Skin epidermis (tissue), 12 donors: ENCODE results near the gene CBR3.

Experiments
- H3K27ac ChIP-seq, 21 experiments: fragments of 200-600 bp; sonication (generic) in 11 of 21; one replicate each; pipeline ENCODE4 v1.5.0; 2020; ENCODE audit warnings: mild to moderate bottlenecking in 3 of 21, inconsistent platforms in 2 of 21, moderate library complexity in 2 of 21
- H3K4me3 ChIP-seq, 7 experiments: fragments of 200-600 bp; sonication (generic) in 2 of 7; one replicate each; pipeline ENCODE4 v1.5.0; 2020; ENCODE audit warnings: inconsistent platforms in 2 of 7, mild to moderate bottlenecking in 2 of 7, moderate library complexity in 1 of 7

The CBR3 gene

DNA sequence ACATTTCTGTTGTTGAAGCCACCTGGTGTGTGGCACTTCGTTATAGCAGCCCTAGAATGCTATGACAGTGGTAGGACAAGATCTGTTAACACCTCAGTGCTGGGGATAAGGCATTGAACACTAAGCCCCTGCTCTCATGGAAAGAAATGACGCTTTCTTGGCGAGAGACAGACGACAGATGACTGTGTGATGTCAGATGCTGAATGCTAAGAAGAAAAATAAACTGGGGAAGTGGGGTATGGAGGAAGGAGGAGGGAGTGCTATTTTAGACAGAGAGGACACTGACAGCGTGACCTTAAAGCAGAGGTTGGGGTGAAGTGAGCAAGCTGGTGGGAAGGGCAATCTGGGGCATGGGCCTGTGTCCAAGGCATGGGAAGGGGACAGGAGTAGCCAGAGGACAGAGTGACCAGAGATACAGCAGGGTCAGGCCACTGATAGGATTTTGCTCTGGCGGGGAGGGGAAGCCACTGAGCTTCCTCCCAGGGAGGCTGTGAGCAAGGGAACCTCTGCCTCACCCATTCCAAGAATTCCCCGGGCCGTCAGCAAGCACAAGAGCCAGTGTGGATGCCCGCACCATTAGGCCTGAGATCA lies 37.0 kb downstream of the CBR3 start:
- peak overlapping the region in 1 of 21 experiments; percentile 35 for H3K27ac ChIP-seq
- no peak overlapping the region for H3K4me3 ChIP-seq

DNA sequence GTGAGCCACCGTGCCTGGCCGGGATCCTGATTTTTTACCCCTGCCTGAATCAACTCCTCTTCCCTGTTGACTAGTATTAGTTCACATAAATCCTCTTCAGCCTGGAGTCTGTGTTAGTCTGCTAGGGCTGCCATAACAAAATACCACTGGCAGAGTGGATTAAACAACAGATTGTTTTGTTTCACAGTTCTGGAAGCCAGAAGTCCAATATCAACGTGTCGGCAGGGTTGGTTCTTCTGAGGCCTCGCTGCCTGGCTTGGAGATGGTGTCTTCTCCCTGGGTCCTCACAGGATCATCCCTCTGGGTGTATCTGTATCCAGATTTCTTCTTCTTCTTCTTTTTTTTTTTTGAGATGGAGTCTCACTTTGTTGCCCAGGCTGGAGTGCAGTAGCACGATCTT lies 39.9 kb downstream of the CBR3 start:
- H3K4me3 ChIP-seq = no peak overlapping the region
- H3K27ac ChIP-seq = peak overlapping the region in 1 of 21 experiments; percentile 33

DNA sequence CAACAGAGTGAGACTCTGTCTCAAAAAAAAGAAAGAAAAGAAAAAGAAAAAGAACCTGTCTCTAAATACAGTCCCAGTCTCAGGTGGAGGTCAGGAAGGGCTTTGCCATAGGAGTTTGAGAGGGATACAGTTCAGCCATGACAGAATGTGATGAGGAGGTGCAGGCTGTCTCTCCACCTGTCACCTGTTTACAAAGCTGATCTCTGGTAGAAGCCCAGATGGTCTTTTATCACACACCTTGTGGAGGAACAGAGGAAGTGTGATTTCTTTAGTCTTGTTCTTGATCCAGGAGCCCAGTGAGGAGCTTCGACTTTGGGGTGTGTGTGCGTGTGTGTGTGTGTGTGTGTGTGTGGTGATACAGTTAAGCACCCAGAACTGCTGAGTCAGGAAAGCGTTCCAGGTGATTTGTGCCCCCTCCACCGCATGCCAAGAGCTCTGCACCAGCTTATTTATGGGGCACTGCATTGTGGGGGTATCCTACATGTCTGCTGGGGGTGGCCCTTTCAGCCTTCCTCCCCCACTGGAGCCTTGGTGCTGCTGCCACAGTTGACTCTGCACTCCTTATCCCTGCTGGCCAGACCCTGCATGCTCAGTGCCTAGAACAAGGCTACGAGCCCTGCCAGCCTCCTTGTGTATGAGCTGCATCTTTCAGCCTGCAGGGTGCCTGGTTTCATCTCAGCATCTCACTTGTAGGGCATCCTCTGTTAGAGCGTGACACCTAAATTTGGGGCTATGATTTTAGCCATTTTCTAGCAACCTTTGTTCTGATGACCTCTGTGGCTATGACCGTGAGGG lies 41.1 kb downstream of the CBR3 start:
- H3K4me3 ChIP-seq = no peak overlapping the region
- H3K27ac ChIP-seq = no peak overlapping the region

DNA sequence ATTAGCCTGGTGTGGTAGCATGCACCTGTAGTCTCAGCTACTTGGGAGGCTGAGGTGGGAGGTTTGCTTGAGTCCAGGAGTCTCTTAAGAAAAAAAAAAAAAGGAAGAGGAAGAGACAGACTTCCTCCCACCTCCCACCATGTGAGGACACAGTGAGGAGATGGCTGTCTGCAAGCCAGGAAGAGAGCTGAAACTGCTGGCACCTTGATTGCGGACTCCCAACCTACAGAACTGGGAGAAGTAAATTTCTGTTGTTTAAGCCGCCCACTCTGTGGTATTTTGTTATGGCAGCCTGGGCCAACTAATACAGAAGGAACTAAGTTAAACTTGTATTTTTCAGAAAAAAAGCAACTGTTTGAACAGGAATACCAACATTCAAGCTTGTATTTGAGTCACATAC lies 43.5 kb downstream of the CBR3 start:
- no peak overlapping the region for H3K4me3 ChIP-seq
- H3K27ac ChIP-seq = no peak overlapping the region

DNA sequence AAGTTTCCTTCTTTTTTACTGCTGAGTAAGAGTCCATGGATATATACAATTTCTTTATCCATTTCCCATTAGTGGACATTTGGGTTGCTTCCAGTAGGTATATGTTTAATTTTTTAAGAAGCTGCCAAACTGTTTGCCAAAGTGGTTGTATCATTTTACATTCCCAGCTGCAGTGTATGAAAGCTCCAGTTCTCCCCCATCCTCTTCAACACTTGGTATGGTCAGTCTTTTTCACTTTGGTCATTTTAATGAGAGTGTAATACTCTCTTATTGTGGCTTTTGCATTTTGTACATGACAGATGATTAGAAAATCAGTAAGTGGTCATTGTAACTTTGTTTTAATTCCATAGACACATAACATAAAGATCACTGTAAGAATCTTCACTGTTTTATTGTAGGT lies 44.3 kb downstream of the CBR3 start:
- Histone ChIP-seq H3K4me3 (no peak overlapping the region), H3K27ac (no peak overlapping the region)

DNA sequence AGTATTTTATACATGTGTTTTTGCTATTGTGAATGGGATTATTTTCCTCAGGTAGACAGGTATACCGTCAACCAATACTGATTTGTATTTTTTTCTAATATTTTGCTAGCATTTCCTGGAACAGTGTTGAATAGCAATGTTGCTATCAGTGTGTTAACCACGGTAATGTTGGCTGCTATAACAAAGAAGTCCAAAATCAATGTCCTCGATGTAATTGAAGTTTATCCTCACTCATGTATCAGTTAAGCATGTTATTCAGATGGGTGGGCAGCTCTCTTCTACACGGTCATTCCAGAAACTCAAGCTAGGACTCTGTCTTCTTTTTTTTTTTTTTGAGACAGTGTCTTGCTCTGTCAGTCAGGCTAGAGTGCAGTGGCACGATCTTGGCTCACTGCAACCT lies 46.1 kb downstream of the CBR3 start:
- no peak overlapping the region for H3K27ac ChIP-seq
- no peak overlapping the region for H3K4me3 ChIP-seq

DNA sequence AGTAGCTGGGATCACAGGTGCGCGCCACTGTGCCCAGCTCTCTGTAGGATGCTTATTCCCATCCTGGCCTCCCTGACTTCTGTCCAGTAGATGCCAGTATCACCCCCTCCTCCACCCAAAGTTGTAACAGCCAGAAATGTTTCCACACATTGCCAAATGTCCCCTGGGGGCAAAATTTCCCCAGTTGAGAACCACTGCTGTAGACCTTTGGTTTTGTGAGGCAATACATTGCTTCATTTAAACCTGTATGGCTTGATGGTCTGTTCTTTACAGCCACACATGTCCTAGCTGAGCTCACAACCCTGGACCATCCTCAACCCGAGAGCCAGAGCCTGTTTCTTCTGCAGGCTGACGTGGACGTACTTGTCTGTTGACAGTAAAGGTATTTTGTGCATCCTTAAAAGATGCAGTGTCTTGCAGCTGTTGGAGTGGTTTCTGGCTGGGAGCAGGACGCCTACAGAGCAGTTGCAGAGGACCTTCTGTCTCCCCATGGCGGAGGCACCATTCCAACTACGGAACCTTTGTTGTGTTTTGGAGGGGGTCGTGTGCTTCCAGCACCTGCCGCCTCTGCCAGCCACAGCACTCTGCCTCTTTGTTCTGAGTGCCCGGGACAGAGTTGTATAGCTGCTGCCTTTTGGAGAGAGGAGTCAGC lies 48.4 kb downstream of the CBR3 start:
- no peak overlapping the region for H3K27ac ChIP-seq
- no peak overlapping the region for H3K4me3 ChIP-seq

DNA sequence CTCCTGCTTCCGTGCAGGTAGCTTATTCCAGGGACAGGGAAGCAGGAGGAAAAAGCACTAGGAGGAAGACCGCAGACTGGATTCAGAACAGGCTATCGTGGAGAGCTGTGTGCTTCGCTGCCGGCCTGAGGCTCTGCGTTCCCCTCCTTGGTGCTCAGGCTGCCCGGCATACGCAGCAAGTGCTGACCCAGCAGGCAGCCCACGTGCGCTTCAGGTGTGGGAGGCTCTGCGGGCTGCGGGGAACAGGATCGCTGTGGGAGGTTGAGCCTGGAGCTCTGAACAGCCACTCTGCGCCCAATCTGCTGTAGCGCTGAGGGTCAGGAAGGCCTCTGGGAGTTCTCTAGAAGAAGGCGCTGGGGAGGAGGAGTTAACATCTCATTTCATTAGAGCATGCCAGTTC lies 49.7 kb downstream of the CBR3 start:
- H3K27ac ChIP-seq = no peak overlapping the region
- no peak overlapping the region for H3K4me3 ChIP-seq

DNA sequence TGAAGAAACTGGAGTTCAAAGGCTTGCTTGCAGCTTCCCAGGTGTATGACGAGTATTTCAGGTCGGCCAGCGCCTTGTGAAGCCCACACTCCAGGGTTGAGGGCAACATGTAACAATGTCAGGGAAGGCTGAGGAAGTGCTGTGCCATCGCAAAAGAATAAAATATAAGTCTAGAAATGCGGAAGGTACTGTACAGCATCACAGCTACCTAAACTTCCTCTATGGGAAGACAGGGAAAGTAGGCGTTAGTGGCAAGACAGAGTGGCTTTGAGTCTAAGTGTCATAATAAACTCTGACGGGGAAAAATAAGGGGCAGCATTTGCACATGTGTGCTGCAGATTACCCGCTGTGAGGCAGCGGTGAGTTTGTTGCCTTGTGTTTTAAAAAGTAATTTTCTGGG lies 50.6 kb downstream of the CBR3 start:
- Histone ChIP-seq H3K27ac (no peak overlapping the region), H3K4me3 (no peak overlapping the region)

DNA sequence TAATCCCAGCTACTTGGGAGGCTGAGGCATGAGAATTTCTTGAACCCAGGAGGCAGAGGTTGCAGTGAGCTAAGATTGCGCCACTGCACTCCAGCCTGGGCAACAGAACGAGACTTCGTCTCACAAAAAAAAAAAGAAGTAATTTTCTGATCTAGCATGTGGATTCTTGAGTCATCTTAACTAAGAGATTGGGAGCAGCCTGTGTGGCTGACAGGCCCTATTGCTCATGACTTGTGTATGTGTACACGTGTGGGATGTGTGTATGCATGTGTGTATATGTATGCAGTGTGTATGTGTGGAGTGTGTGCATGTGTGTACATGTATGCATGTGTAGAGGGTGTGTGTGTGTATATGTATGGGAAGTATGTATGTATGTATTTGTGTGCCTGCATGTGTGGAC lies 51.2 kb downstream of the CBR3 start:
- Histone ChIP-seq H3K4me3 (no peak overlapping the region), H3K27ac (no peak overlapping the region)

DNA sequence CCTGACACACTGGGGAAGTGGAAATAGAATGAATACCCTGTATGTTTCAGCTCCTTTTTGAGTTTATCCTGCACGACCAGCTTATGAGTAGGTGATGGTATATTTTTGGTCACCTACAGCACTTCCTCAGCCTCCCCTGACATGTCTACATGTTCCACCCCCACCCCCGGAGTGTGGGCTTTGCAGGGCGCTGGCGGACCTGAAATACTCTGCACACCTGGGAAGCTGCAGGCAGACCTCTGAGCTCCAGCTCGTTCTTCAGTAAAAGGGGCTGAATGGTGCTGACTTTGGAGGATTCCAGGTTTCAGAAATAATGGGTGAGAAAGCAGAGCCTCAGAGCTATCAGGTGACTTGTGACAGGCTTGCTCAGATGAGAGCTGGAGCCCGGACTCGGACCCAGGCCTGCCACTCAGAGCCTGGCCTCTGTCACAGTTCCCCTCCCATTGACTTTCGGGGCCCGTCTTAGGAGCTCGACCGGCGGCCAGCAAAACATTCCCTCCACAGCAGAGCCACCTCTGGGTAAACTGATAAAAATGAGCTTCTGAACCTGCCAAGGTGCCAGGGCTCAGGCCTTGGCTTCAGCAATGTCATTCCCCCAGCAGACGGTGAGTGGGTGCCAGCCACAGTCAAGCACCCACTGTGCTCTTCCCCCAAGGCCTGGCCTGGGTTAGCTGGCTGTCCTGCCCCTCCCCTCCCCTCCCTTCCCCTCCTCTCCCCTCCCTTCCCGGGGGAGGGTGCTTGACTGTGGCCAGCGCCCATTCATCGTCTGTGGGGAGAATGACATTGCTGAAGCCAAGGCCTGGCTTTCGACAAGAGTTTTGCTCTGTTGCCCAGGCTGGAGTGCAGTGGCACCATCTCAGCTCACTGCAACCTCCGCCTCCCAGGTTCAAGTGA lies 51.9 kb downstream of the CBR3 start:
- Histone ChIP-seq H3K27ac (peak overlapping the region in 3 of 21 experiments; percentile 10 to 73 (median 36)), H3K4me3 (no peak overlapping the region)

DNA sequence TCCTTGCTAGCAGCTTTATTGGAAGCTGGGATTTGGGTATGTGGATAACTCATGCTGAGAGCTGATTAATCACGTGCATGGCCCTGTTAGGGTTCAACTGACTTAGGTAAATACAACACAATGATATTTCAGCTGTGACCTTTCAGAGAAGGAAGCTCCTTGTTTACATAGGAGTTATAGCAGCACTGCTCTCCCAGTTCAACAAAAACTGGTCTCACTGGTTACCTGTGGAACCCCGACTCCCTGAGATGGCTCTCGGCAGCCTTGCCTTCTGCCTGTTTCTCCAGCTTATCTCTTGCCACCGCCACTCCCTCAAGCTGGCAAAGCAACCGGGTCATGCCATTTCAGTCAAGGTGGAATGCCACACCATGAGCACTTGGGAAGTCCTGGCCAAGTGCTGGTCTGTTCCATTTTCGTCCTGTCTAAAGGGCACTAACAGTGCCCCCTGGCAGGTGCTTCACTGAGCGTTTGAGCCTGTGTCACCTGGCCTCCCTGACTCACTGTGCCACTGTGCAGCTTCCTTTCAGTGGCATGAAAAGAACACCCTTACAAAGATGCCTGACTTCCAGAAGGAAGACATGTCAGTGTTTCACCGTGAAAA lies 53.3 kb downstream of the CBR3 start:
- peak overlapping the region in 11 of 21 experiments; percentile 8 to 73 (median 31) for H3K27ac ChIP-seq

DNA sequence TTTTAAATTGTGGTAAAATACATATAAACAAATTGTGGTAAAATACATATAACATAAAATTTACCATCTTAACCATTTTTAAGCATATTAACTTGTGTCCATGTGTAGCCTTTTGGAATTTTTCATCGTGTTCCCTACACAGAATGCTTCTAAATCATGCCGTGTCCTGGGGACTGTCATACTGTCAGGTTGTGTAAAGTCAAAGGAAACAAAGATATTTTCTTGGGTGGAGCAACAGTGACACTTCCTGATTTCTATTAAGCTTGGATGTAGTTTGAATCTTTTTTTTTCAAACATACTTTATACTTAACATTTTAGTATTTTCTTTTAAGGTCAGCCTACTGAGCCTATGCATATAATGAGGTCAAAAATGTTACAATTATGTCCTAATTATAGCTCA lies 54.1 kb downstream of the CBR3 start:
- Histone ChIP-seq H3K27ac (peak overlapping the region in 10 of 21 experiments; percentile 1 to 76 (median 26)), H3K4me3 (no peak overlapping the region)

More for the DNA sequence above, 53.3 kb downstream of the CBR3 start:
- H3K4me3 ChIP-seq = no peak overlapping the region

DNA sequence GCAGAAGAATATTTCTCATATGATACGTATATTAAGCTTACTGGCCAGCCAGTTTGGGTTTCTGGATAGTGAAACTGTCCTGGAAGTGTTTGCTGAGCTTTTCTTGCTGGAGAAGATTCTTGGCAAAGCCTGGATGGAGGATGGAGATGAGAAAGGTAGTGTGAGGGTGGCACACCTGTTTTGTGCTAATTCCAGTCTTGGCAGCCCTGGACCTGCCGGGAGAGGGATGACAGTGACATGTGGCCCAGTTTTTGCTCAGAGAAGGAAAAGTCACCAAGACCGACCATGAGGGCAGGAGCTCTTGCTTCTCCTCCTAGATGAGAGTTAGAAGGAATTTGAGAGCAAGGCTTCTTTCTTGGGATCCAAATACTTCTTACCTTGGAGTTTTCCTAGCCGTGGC lies 55.9 kb downstream of the CBR3 start:
- H3K27ac ChIP-seq = no peak overlapping the region
- no peak overlapping the region for H3K4me3 ChIP-seq

DNA sequence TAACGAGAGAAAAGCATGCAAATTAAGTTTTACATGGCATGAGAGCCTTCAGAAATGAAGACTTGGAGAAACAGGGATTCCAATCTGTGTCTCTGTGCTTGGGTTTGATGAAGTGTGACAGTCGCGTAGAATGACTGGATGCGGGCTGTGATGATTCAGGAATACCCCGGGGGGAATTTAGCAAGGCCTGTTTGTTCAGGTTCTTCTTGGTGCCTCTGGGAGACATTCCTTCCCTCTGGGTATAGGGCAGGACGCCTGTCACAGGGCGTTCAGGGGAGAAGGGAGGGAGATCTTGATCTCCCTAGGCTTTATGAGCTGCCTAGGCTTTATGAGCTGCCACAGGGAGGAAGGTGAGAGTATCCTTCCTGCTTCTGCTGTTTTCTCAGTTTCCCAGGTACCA lies 58.3 kb downstream of the CBR3 start:
- peak overlapping the region in 2 of 21 experiments; percentile 0 to 18 for H3K27ac ChIP-seq
- H3K4me3 ChIP-seq = no peak overlapping the region

DNA sequence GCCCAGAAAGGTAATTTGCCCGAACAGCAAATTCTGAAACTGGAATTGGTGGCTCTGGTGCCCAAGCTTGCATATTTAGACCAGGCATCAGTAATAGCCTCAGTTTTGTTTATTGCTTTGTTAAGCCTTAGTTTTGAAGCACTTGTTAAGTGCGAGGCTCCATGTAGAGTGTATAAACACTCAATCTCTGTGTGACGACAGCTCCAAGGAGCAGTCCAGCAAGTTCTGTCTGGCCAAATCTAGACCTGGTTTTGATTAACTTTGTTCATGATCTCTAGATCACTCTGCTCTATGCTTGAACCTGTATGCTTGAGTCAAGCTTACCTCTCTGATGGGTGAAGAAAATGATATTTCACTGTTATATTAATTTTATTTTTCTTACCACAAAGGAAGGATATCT lies 59.1 kb downstream of the CBR3 start:
- peak overlapping the region in 2 of 21 experiments; percentile 0 to 18 for H3K27ac ChIP-seq
- H3K4me3 ChIP-seq = no peak overlapping the region

DNA sequence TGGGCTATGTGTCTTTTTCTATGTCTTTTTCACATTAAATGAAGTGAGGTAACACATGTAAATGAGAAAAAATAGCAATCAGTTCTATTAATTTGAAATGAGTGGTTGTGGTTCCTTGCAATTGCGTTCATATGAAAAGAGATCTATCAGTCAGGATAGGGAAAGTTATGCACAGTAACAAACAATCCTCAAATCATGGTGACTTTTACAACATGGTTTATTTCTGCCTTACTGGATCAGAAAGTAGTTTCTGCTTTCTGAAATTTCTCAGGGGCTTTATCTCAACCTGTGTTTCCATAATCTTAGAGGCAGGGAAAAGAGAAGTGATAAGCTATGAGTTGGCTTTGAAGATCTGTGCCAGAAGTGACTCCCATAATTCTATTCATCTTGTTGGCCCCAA lies 60.7 kb downstream of the CBR3 start:
- no peak overlapping the region for H3K4me3 ChIP-seq
- H3K27ac ChIP-seq = no peak overlapping the region
